CD14-positive monocyte (primary cell): Measurements from ENCODE around the gene ADCY2. TPM values are rescaled to one million over a fixed set of nuclear protein-coding genes. Genes with fewer than 3 reads are reported as not detected.

Experiments used
- DNase-seq, 3 donors: peaks; one replicate each; pipeline ENCODE4 v3.0.0-alpha.2; 2011 to 2022
- H2AFZ ChIP-seq: 2 replicates; pipeline ENCODE4 v1.6.0; 2012; ENCODE audit warnings: mild to moderate bottlenecking, low read depth, low read length, inconsistent platforms; ENCODE audit not compliant: insufficient read depth, poor library complexity, severe bottlenecking
- H3K27ac ChIP-seq, 2 donors: 1 replicate in 1 of 2; 2 replicates in 1 of 2; pipeline ENCODE4 v1.5.1; 2012 to 2013; ENCODE audit warnings: low read length in 2 of 2, control low read depth in 1 of 2, inconsistent platforms in 1 of 2, low read depth in 1 of 2, mild to moderate bottlenecking in 1 of 2
- H3K27me3 ChIP-seq, 2 donors: one replicate each; pipeline versions ENCODE4 v1.6.0 to v1.6.1; 2011 to 2013; ENCODE audit warnings: low read length in 2 of 2; ENCODE audit not compliant: control insufficient read depth in 2 of 2, insufficient read depth in 2 of 2
- H3K36me3 ChIP-seq, 2 donors: replicated peaks in 1 of 2; 1 replicate in 1 of 2; 2 replicates in 1 of 2; pipeline versions ENCODE4 v1.5.1 to v1.6.1; 2012 to 2013; ENCODE audit warnings: low read length in 2 of 2, control low read depth in 1 of 2, inconsistent platforms in 1 of 2, mild to moderate bottlenecking in 1 of 2; ENCODE audit not compliant: insufficient read depth in 2 of 2, control insufficient read depth in 1 of 2
- H3K4me1 ChIP-seq, 2 donors: 1 replicate in 1 of 2; 2 replicates in 1 of 2; pipeline versions ENCODE4 v1.5.1 to v1.6.1; 2012 to 2013; ENCODE audit warnings: low read length in 2 of 2, control low read depth in 1 of 2, inconsistent platforms in 1 of 2, mild to moderate bottlenecking in 1 of 2, moderate library complexity in 1 of 2; ENCODE audit not compliant: insufficient read depth in 2 of 2, control insufficient read depth in 1 of 2
- H3K4me2 ChIP-seq: replicated peaks from 2 replicates; pipeline ENCODE3; 2012; ENCODE audit warnings: low read length, moderate library complexity, mild to moderate bottlenecking; ENCODE audit not compliant: poor library complexity, severe bottlenecking; ENCODE audit errors: extremely low read depth
- H3K4me3 ChIP-seq, 3 experiments: fragments of 200-600 bp in 1 of 3; sonication (generic) in 1 of 3; replicated peaks in 1 of 3; 1 replicate in 2 of 3; 2 replicates in 1 of 3; pipeline ENCODE4 v1.5.1; 2011 to 2013; ENCODE audit warnings: low read length in 3 of 3, mild to moderate bottlenecking in 3 of 3, control low read depth in 2 of 3, low read depth in 2 of 3, inconsistent platforms in 1 of 3, moderate library complexity in 1 of 3
- H3K79me2 ChIP-seq: 2 replicates; pipeline ENCODE4 v1.6.0; 2012; ENCODE audit warnings: mild to moderate bottlenecking, control low read depth, inconsistent platforms, low read length, moderate library complexity; ENCODE audit not compliant: insufficient read depth
- H3K9ac ChIP-seq: 2 replicates; pipeline ENCODE4 v1.6.0; 2017; ENCODE audit warnings: low read length, mild to moderate bottlenecking; ENCODE audit not compliant: insufficient read depth, poor library complexity, severe bottlenecking
- H3K9me3 ChIP-seq, 2 donors: replicated peaks in 1 of 2; 1 replicate in 1 of 2; 2 replicates in 1 of 2; pipeline versions ENCODE4 v1.5.1 to v1.6.1; 2012 to 2013; ENCODE audit warnings: low read length in 2 of 2, control low read depth in 1 of 2; ENCODE audit not compliant: control insufficient read depth in 1 of 2, insufficient read depth in 1 of 2
- H4K20me1 ChIP-seq: 2 replicates; pipeline ENCODE4 v1.6.0; 2012; ENCODE audit warnings: mild to moderate bottlenecking, low read length, control low read depth, moderate library complexity; ENCODE audit not compliant: insufficient read depth
- H3K27ac Mint-ChIP-seq, 7 donors: one replicate each; pipeline ENCODE4 v1.8.0; 2020; ENCODE audit warnings: mild to moderate bottlenecking in 7 of 7, mixed read lengths in 7 of 7, moderate library complexity in 6 of 7, inconsistent platforms in 2 of 7
- H3K27me3 Mint-ChIP-seq, 3 donors: one replicate each; pipeline ENCODE4 v1.8.0; 2021 to 2022; ENCODE audit warnings: low read depth in 3 of 3, mild to moderate bottlenecking in 3 of 3, mixed read lengths in 3 of 3, moderate library complexity in 3 of 3, inconsistent platforms in 1 of 3
- H3K36me3 Mint-ChIP-seq, 2 donors: one replicate each; pipeline ENCODE4 v1.8.0; 2020; ENCODE audit warnings: mixed read lengths in 2 of 2, inconsistent platforms in 1 of 2, mild to moderate bottlenecking in 1 of 2
- H3K4me1 Mint-ChIP-seq: one replicate; pipeline ENCODE4 v1.8.0; 2020; ENCODE audit warnings: mild to moderate bottlenecking, mixed read lengths
- H3K4me3 Mint-ChIP-seq, 2 donors: one replicate each; pipeline ENCODE4 v1.8.0; 2020; ENCODE audit warnings: mild to moderate bottlenecking in 2 of 2, mixed read lengths in 2 of 2, moderate library complexity in 1 of 2
- H3K9me3 Mint-ChIP-seq, 7 donors: one replicate each; pipeline ENCODE4 v1.8.0; 2020 to 2022; ENCODE audit warnings: mixed read lengths in 7 of 7, mild to moderate bottlenecking in 6 of 7, moderate library complexity in 6 of 7, inconsistent platforms in 2 of 7
- WGBS: methylation state at CpG from one replicate; pipeline ENCODE4 v1.1.5; 2013; ENCODE audit warnings: missing lambda C conversion rate; ENCODE audit not compliant: insufficient coverage; 5-methylcytosine and 5-hydroxymethylcytosine counted together
- intact Hi-C, 2 donors: fragments of 100-400 bp; cut with micrococcal nuclease; formaldehyde crosslinking; loops; one replicate each; pipeline versions ENCODE4 v1.15.0 to v1.15.1; 2023
- polyA plus RNA-seq, 3 donors: library from polyadenylated mRNA; depleted of rRNA in 1 of 3; unstranded in 2 of 3; stranded (reverse) in 1 of 3; fragments of 300-500 nt in 2 of 3; fragments of >200 nt in 1 of 3; fragmentation: Illumina TruSeq in 2 of 3; gene quantifications; 1 replicate in 2 of 3; 2 replicates in 1 of 3; pipeline ENCODE4 v1.2.3, GENCODE V29; 2012 to 2021
- TF ChIP-seq, protein P1 (sequence below): fragments of 200-600 bp; IDR thresholded peaks from one replicate; pipeline ENCODE4 v1.8.0; 2022; ENCODE audit warnings: antibody characterized with exemption, mild to moderate bottlenecking

ADCY2 gene
- polyA plus RNA-seq, 3 donors, result not detected

DNA sequence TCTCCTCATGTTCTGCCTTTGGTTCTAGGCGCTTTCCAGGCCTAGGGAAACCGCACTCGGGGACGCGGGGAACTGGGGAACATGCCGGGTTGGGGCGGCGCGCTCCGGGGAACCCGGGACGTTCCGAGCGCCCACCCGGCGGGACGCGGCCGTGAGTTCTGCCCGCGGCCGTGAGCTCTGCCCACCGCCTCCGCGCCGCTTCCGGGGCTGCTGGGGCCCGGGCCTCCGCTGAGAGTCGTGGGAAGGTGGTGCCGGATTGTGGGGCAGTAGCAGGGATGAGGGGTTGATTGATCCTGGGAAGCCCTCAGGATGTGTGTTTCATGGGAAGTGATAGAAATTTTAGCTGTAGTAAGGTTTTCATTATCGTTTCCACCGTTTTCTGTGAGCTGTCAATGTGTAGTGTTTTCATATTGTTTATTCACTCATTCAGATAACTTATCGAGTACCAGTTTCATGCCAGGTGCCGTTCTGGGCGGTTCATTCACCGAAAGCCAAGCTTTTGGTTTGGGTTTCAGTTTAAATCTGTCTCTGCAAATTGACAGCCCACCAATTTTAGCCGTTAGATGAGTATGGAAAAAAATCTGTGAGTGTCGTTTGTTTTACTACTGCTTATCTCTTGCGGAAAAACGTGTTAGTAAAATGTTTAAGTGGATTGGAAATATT, 473.7 kb downstream of the ADCY2 start:
- TF ChIP-seq, protein P1, sequence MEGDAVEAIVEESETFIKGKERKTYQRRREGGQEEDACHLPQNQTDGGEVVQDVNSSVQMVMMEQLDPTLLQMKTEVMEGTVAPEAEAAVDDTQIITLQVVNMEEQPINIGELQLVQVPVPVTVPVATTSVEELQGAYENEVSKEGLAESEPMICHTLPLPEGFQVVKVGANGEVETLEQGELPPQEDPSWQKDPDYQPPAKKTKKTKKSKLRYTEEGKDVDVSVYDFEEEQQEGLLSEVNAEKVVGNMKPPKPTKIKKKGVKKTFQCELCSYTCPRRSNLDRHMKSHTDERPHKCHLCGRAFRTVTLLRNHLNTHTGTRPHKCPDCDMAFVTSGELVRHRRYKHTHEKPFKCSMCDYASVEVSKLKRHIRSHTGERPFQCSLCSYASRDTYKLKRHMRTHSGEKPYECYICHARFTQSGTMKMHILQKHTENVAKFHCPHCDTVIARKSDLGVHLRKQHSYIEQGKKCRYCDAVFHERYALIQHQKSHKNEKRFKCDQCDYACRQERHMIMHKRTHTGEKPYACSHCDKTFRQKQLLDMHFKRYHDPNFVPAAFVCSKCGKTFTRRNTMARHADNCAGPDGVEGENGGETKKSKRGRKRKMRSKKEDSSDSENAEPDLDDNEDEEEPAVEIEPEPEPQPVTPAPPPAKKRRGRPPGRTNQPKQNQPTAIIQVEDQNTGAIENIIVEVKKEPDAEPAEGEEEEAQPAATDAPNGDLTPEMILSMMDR, result no peak
- Histone ChIP-seq H3K9ac (peak overlapping the region; percentile 85), H3K27me3 (no peaks in the 10 kb centered on the region), H3K9me3 (no peaks in the 10 kb centered on the region), H2AFZ (peak overlapping the region; percentile 94), H3K36me3 (peaks cover 22 to 56% of the 10 kb centered on the region in 2 donors), H3K4me1 (peaks cover 17 to 27% of the 10 kb centered on the region in 2 donors), H3K27ac (peak overlapping the region; percentile 41 to 85), H3K4me2 (peak overlapping the region; percentile 89), H3K79me2 (peaks cover 71% of the 10 kb centered on the region), H3K4me3 (peak overlapping the region; percentile 66 to 88 (median 83)), H4K20me1 (peaks cover 4% of the 10 kb centered on the region)
- intact Hi-C loops, result loop anchor here (10.0 kb wide), 2 partner anchors 1235 to 1495 kb away; partner anchors contain the start of genes MED10 (in 1 of the 2), NSUN2 (in 1 of the 2) and SRD5A1 (in 1 of the 2)
- Mint-ChIP-seq H3K4me1 (peaks cover 44% of the 10 kb centered on the region), H3K36me3 (peaks cover 43 to 51% of the 10 kb centered on the region in 2 donors), H3K27me3 (no peaks in the 10 kb centered on the region), H3K27ac (peak overlapping the region; percentile 20 to 90 (median 84)), H3K9me3 (no peaks in the 10 kb centered on the region), H3K4me3 (peak overlapping the region; percentile 87 to 92)
- DNase-seq, result no peak
- WGBS, result under 1% methylated on average over 32 of the region's 41 CpGs

DNA sequence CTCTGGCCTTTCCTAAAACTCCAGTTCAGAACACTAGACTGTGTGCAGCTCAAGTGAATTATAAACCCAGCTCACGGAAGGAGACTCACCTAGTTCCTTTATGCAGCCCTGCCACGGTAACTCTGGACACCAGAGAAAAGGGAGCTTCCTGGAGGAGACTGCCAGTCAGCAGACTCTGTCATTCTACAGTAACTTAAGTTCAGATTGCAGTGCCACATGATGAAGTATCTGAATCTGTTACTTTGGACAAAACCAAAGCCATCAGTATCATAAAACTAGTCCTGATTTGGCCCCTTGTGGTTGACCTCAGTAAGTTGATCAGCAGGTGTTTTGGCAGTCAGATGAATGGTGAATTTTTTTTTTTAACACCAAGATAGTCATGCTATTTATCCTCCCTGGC, 475.7 kb downstream of the ADCY2 start:
- Mint-ChIP-seq H3K9me3 (no peaks in the 10 kb centered on the region), H3K27me3 (no peaks in the 10 kb centered on the region), H3K4me3 (no peak overlapping the region), H3K36me3 (peaks cover 44 to 61% of the 10 kb centered on the region in 2 donors), H3K27ac (peak overlapping the region in 2 of 7 donors; percentile 46 to 62), H3K4me1 (peaks cover 36% of the 10 kb centered on the region)
- no peak overlapping the region for H3K4me3 ChIP-seq
- H3K9me3 ChIP-seq, result no peaks in the 10 kb centered on the region
- peaks cover 17 to 27% of the 10 kb centered on the region in 2 donors for H3K4me1 ChIP-seq
- no peak overlapping the region for H3K27ac ChIP-seq
- no peak overlapping the region for H3K4me2 ChIP-seq
- H3K27me3 ChIP-seq, result no peaks in the 10 kb centered on the region
- no peak for DNase-seq
- TF ChIP-seq, protein P1, result no peak
- H2AFZ ChIP-seq, result no peak overlapping the region
- peaks cover 34 to 56% of the 10 kb centered on the region in 2 donors for H3K36me3 ChIP-seq
- WGBS, result 82% methylated on average over 2 of the region's 2 CpGs
- H4K20me1 ChIP-seq, result peaks cover 4% of the 10 kb centered on the region
- H3K79me2 ChIP-seq, result peaks cover 75% of the 10 kb centered on the region
- H3K9ac ChIP-seq, result no peak overlapping the region
- intact Hi-C loops, result loop anchor here in 1 of 2 donors (10.0 kb wide), 1 partner anchor 1497 kb away; the partner anchor contains the start of gene MED10
